GM19372 (cell line): ENCODE measurements around the gene MAD1L1.

Experiments used
- ATAC-seq: cut with Tn5 transposase; IDR thresholded peaks from one replicate; pipeline ENCODE4 v1.9.1; 2021; ENCODE audit warnings: mild to moderate bottlenecking, low read depth, moderate library complexity; ENCODE audit not compliant: unreplicated experiment

The MAD1L1 gene

DNA sequence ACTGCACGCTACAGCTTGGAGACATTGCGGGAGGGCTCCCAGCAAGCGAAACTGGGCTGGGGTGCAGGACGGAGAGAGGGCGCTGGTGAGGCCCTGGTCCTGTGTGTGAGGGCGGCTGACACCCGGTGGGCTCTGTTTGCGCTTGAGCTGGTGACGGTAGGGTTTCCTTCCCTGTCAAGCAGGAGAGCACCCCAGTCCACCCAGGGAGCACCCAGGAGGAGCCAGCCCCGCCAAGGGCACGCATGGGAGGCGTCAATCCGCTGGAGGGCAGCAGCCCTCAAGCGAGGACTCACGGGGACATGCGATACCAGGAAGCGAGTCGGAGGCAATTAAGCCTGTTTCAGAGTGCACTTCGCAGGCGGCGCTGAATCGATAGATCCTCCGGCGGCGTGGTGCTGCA lies 109.4 kb downstream of the MAD1L1 start:
- no peak for ATAC-seq

- no peak for ATAC-seq
Measured at GRCh38 chr7:2122651-2123050, 110.1 kb downstream of the MAD1L1 start.

GRCh38 chr7:2120841-2121830 lies 111.6 kb downstream of the MAD1L1 start:
- no peak for ATAC-seq

DNA sequence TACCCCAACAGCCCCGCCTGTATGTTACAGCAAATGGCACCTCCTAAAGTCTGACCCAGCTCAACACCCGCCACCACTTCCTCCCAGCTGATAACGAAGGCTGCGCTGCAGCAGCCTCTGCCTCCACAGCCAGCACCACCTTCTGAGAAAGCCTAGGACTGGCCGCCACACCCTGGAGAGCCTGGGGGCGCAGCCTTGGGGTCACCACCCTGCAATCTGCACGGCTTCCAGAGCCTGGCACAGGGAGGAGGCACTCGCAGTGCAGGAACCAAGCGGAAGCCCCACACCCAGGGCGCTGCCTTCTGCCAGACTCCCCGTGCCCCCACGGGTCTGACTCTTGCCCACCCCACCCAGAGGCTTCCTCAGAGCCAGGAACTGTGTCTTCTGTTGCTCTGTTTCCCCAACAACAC lies 112.5 kb downstream of the MAD1L1 start:
- no peak for ATAC-seq

- no peak for ATAC-seq
Measured at GRCh38 chr7:2118630-2119190, 114.0 kb downstream of the MAD1L1 start.

DNA sequence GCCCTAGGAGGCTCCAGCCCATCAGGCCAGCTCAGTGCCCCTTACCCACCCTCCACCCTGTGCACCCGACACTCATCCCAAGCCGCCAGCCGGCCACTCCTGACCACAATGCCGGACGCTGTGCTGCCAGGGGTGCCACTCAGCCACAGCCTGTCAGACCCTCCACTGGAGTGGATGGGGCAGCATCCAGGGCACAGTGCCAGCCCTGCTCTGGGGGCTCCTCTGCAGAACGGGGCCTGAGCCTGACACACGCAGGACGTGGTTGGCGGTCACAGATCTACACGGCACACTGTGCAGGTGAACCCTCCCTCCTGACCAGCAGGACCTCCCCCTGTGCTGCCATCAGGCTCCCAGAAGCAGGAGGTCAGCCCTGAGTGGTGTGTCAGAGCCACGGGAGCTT lies 114.7 kb downstream of the MAD1L1 start:
- ATAC-seq = no peak

DNA sequence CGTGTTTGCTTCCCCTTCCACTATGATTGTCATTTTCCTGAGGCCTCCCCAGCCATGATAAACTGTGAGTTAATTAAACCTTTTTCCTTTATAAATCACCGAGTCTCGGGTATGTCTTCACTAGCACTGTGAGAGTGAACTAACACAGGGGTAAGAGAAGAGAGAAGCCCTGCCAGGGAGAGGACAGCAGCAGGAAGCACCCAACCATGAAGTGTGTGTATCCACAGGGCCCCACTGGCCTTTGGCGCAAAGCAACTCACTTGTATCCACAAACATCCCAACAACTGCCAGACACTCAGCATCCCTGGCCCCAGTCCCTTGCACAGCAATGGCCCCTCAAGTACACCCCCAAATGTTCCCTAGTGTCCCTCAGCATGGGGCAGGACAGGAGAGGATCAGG lies 115.1 kb downstream of the MAD1L1 start:
- no peak for ATAC-seq

- ATAC-seq = no peak
Measured at GRCh38 chr7:2116989-2117591, 115.7 kb downstream of the MAD1L1 start.

- no peak for ATAC-seq
Measured at GRCh38 chr7:2116448-2116810, 116.3 kb downstream of the MAD1L1 start.

GRCh38 chr7:2115760-2116447 lies 116.8 kb downstream of the MAD1L1 start:
- ATAC-seq = no peak

DNA sequence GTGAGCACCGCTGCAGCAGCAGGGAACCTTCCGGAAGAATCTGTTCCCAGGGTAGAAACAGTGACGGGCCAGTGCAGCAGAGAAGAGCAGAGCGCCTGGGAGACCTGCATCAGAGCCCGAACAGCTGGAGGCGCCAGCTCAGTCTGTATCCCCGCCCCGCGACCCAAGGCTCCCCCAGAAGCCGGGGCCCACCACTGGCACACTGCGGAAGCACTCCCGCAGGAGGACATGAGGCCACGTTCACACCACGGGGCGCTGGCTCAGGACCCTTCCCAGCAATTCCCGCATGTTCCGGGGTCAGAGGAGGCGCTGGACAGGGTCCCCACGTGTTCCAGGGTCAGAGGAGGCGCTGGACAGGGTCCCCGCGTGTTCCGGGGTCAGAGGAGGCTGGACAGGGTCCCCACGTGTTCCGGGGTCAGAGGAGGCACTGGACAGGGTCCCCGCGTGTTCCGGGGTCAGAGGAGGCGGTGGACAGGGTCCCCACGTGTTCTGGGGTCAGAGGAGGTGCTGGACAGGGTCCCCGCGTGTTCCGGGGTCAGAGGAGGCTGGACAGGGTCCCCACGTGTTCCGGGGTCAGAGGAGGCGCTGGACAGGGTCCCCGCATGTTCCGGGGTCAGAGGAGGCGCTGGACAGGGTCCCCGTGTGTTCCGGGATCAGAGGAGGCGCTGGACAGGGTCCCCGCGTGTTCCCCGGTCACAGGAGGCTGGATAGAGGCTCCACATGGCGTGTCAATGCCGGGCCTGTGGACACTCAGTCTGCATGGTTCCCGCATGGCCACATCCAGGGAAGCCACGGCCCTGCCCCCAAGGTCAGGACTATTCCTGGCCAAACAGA lies 117.6 kb downstream of the MAD1L1 start:
- ATAC-seq = no peak

- ATAC-seq = no peak
Measured at GRCh38 chr7:2114052-2114451, 118.7 kb downstream of the MAD1L1 start.

GRCh38 chr7:2112261-2113198 lies 120.2 kb downstream of the MAD1L1 start:
- no peak for ATAC-seq

DNA sequence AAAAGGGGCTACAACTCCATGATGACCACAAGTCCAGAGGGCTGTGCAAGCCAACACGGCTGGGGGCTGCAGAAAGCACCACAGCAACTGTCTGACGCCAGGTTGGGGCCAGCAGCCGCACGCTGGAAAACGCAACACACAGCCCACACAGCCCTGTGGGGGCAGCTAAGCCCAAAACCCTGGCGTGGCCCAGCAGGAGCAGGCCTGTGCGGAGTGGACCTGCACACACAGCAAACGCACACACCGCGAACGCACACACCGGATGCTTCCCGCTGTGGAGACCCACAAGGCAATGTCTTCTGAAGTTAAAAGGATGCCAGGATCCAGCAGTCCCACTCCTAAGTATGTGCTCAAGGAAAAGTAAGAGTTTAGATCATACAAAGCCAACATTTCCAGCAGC lies 121.2 kb downstream of the MAD1L1 start:
- ATAC-seq = no peak

DNA sequence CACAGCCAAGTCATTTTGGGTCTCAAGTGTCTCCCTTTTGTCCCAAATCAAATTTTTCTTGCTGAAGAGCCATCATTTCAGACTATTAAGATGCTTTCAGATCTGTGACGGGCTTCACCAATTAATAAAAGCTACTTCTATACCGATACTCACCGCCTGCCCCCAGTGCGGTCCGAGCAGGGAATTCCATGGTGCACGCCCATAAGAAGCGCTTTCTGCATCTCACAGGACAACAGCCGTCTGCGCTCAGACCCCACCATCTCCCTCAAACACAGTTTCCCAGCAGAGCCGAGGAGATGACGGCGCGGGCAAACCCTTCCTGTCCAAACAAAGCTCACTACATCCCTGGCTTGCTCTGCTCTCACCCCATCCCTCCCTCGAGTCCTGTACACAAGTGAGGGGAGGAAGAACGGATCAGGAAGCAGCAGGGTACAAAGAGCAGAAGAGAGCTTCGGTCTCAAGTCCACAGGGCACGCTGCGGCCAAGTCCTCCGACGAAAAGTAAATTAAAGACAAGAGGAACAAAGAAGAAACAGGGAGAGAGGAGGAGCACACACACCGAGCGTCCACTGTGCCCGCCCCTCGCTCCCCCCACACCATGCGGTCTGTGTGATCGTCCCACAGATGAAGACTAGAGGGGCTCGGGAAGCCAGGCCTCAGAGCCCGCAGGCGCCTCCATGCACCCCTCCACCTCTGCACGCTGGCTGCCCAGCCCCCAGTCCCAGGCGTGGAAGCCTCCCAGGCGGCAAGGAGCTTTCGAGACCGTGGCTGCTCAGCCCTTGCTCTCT lies 121.9 kb downstream of the MAD1L1 start:
- no peak for ATAC-seq

- no peak for ATAC-seq
Measured at GRCh38 chr7:2109936-2110609, 122.7 kb downstream of the MAD1L1 start.

- no peak for ATAC-seq
Measured at GRCh38 chr7:2109251-2109872, 123.4 kb downstream of the MAD1L1 start.
